ENCODE data around the gene TAF1L. TPM values are rescaled to one million over a fixed set of nuclear protein-coding genes. Genes with fewer than 3 reads are reported as not detected.
A peak's percentile ranks its signal among the peaks of the same experiment; 100 is the strongest.

Gene TAF1L
- total RNA-seq, 2 donors from 2014 or later = 0.06 TPM; not detected in 1

DNA sequence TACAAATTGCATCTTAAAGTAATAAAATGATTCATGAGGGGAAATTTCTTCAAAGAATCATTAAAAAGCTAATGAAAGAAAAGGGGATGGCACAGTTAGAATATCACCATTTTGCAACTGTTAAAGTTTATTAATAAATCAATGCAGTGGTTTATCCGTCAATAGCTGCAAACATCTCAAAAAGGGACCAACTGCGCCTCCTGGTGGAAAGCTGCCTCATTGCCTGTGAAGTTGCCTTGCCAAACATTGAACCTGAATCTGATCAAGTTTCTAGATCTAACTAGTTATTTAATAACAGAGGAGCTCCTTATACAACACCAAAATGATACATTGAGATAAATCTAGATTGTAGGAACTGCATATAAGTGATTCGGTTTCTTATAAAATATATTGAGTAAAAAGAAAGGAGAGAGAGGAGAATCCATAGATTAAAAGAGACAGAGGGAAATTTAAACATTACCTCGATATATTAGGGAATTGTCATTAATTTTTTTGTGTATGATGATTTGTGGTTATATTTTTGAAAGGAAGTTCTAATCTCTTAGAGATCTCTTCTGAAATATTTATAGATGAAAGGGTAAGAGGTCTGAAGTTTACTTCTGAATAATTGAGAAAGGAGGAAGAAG lies 55.6 kb downstream of the TAF1L start:
- no peaks in the 10 kb centered on the region for H3K9me3 Mint-ChIP-seq
- no peaks in the 10 kb centered on the region for H3K4me1 Mint-ChIP-seq
- no peaks in the 10 kb centered on the region for H3K36me3 Mint-ChIP-seq (ENCODE audit: low read depth)
- H3K4me3 Mint-ChIP-seq = no peak overlapping the region
- ATAC-seq (replicated peaks) = peak; percentile 39
- H3K27ac Mint-ChIP-seq = no peak overlapping the region
- peaks cover 6% of the 10 kb centered on the region for H3K27me3 Mint-ChIP-seq

Other genes starting within 250 kb of the TAF1L start
- gene RIGI, start 109.5 kb downstream of the TAF1L start, total RNA-seq = 1 to 10 TPM; 4.8 to 6.8 TPM
- 10 to 100 TPM; 10.5 to 11.8 TPM for gene SMIM27, start 83.3 kb downstream of the TAF1L start, total RNA-seq
- 10 to 100 TPM; 12.9 to 16.4 TPM for gene TOPORS, start 83.1 kb downstream of the TAF1L start, total RNA-seq
- 10 to 100 TPM; 39.7 to 50.5 TPM for gene NDUFB6, start 62.5 kb downstream of the TAF1L start, total RNA-seq
- gene TMEM215, start 147.9 kb upstream of the TAF1L start, total RNA-seq = not detected